ENCODE data around the gene ASIP.

The ASIP gene

GRCh38 chr20:34312024-34312460 is 70.8 kb downstream of the ASIP start:
- no peak for DNase-seq (ENCODE audit: low read depth)

GRCh38 chr20:34312544-34313217 is 71.5 kb downstream of the ASIP start:
- DNase-seq (ENCODE audit: low read depth) = peak; percentile 71

DNA sequence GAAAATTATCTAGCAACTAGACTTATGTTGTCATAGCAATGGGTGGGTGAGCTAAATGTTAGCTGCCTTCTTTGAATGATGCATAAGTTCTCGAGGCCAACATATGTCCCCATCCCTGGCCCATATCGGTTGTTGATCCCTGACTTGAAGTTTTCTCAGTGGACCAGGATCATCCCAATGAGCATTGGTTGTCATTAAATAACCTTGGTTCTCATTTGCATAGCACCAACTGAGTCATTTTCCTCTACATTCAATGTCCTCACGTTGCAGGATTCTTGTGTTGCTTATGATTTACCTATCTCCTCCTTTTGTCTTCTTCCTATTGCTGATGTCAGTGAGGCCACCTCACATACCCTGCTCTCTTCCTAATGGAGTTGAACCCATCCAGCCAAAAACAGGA is 74.0 kb downstream of the ASIP start:
- DNase-seq (ENCODE audit: low read depth) = no peak

GRCh38 chr20:34316196-34316814 is 75.1 kb downstream of the ASIP start:
- no peak for DNase-seq (ENCODE audit: low read depth)

Data from stromal cell of bone marrow (primary cell).